Prostate gland (tissue), 2 donors: ENCODE results near the gene DNTT.

Experiments
- CTCF ChIP-seq, 4 experiments: fragments of 200-600 bp in 2 of 4; fragments of 450-650 bp in 2 of 4; sonication (generic) in 2 of 4; IDR thresholded peaks; 1 replicate in 3 of 4; 2 replicates in 1 of 4; pipeline ENCODE4 v1.5.1; 2016 to 2019; ENCODE audit warnings: antibody characterized with exemption in 4 of 4, mild to moderate bottlenecking in 2 of 4, moderate library complexity in 2 of 4
- POLR2A ChIP-seq: fragments of 450-650 bp; IDR thresholded peaks from one replicate; pipeline ENCODE4 v1.6.1; 2016; ENCODE audit warnings: antibody characterized with exemption, mild to moderate bottlenecking

GRCh38 chr10:96305019-96305418 lies 785 bp downstream of the DNTT start:
- TF ChIP-seq POLR2A (no peak), CTCF (IDR thresholded peaks at IDR 0.05) (no peak)
